Measurements from ENCODE around the gene BPHL.
"Not testable (repeated sequence)": the region's sequence is repeated elsewhere in the genome, so short reads cannot be mapped to it uniquely, and the experiment has no call there.

The BPHL gene

DNA sequence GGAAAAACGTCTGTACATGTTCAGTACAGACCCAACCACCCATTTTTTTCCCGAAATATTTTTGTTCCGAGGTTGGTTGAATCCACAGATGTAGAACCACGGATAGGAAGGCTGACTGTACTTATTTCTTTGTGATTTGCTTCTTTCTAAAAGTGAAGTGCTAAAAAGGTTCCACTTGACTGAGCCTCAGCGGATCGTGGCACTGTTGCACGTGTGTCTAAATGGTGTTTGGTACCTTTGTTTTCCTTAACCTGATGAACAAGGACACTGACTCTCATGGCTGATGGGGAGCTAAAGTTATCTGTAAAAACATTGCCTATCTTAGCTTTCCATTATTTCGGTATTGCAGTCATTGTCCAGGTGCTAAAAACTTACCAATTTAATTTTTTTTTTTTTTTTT, 6.2 kb downstream of the BPHL start:
- no peak for DNase-seq

DNA sequence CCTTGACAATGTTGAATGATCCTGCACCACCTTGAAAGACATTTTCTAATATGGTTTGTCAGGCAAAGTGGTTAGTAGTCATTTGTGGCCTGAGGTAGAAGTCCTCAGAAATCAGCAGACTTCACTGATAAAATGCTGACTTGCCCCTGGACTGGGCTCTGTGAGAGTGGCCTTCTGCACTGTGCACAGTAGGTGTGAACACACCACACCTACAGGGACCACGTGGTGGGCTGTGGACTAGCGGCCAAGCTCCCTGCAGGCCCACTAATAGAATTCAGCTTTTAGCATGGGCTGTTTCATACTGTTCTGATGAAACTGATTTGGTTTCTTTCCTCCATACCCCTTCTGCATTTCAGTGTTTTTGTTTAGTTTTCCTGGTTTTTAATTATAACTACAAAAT, 7.3 kb downstream of the BPHL start:
- DNase-seq = no peak

DNA sequence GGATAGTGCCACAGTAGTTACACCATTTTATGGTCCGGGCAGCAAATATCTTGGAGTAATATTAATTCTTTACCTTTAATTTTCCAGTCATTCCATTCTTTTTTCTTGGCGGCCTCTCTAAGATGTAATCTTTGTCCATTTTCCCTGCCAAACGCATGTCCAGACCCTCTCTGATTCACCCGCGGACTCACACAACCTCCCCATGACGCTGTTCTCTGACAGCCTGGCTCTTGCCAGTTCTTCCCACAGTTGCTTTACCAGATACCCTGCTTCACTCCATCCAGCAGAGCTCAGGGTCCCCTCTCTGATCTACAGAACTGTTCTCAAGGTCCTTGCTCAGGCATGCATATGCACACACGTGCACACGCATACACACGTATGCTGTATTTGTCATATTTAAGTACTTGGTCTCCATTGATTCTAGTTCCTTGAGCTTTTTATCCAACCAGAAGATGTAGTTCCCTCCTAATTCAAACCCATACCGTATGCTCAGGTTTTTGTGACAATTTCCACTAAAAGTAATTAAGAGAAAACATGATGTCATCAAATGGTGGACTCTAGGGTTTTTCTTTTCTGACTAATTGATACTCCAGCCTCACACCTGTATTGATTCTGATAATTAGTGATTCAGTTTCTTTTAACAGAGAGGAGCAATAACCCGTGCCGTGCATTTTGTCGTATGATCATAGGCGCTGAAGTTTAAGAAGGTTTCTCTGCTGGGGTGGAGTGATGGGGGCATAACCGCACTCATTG, 10.0 kb downstream of the BPHL start:
- DNase-seq = no peak

DNA sequence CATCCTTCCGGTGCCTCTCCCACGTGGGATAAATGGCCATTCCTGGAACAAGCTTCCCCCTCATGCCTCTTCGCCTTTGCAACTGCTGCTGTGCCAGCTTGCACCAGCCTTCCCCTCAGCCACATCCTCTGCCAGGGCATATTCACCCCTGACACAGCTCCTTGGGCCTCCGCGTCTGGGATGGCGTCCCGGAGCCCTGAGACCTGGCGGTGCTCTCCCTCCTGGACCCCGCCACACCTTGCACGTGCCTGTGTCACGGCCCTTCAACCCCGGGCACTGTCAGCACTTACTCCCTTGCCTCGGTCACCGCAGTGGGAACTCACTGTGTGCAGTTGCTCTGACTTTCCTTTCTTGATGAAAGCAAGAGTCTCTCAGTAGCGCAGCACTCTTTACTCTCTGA, 13.2 kb downstream of the BPHL start:
- no peak for DNase-seq

DNA sequence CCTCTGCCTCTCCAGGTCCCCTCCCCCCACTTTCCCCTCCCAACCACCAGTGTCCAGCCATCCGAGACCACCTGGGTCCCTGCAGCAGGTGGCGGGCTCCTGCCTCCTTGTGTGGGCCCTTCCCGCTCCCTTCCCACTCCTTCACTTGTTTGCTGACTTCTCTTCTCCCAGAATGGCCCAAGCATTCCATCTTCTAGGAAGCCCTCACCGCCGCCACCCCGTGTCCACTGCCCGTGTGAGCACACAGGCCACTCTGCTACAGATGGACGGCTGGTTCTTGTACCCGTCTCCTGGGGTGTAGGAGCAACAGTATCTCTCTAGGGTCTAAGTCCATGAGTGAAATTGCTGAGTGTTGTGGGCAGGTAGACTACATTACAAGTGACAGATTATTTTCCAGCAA, 15.0 kb downstream of the BPHL start:
- DNase-seq = no peak

DNA sequence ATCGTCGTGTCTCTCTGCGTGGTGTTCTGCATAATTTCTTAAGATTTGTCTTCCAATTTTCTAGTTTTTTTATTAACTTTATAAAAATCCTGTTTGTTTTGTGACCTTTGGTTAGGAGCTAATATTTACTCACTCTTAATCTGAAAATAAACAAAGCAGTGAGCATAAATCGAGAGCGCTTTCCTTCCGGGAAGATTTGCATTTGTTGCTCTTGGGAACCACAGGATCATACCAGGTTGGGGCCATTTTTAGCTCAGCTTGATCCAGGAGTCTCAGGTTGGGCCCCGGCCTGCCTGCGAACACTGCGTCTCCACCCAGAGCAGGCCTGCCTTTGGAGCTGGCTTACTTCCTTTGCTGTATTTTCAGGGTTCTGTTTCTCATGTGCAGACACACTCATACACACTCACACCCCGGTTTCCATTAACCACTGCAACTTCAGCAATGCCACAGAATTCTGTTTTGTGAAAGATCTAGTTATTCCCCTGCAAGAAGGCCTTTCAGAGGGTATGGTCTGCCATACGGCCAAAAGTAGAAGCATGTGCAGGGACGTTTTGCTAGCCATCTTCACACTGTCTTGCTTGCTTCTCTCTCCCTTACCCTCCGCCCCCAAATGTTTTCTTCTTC, 17.3 kb downstream of the BPHL start:
- no peak for DNase-seq

DNA sequence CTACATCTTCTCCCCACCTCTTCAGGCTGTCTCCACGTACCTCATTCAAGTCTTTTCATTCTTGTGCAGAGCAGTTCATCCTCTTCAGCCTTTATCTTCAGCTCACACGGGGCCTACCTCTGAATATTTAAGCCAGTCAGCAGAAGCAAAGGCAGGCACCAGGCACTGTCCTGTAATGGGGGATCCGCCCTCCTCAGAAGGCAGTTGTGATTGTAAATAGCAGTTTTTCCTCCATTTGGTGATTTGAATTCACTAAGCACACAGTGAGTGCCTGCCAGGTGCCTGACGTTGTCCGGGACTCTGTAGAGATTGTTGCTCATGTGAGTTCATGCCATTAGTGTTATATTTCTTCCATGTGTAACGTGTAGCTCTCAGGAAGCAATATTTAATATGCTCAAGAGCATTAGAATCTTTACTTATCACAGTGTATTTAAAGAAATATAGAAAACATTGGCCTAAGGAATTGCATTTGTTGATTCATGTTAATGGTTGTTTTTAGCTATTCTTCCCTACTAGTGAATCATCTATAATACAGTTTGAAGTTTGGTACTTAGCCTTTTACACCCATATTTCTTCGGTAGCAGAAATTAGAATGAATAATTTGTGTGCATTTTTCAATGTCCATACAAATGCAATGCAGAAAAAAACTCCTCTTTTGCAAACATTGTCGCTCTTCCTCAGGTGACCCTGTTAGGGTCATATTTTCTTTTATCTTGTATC, 17.9 kb downstream of the BPHL start:
- DNase-seq = no peak

- no peak for DNase-seq
These were observed 18.7 kb downstream of the BPHL start for GRCh38 chr6:3137057-3137777.

DNA sequence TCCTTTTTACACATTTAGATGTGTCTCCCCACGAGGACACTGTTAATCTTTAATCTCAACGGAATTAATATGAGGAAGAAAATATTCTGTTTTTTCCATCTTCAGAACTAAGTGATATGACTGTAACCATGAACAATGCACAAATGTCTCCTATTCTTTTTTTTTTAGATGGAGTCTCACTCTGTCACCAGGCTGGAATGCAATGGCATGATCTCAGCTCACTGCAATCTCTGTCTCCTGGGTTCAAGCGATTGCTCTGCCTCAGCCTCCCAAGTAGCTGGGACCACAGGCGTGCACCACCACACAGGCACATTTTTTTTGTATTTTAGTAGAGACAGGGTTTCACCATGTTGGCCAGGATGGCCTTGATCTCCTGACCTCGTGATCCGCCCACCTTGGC, 19.4 kb downstream of the BPHL start:
- not testable (repeated sequence) for DNase-seq

- no peak for DNase-seq
These were observed 19.8 kb downstream of the BPHL start for GRCh38 chr6:3138341-3138740.

GRCh38 chr6:3139090-3139903, 20.8 kb downstream of the BPHL start:
- no peak for DNase-seq

DNA sequence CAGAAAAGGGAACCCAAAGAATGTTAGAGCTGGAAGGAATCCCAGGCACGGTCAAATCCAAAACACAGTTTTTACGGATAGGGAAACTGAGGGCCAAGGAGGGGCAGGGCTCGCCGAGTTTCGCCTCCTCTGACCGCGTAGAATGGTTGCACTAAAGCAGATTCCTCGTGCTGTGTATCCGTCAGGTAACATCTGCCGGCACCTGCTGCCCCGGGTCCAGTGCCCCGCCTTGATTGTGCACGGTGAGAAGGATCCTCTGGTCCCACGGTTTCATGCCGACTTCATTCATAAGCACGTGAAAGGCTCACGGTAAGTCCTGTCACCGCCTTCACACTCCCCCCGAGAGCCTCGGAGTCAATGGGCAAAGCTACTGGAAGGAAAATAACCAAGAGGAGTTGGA, 21.7 kb downstream of the BPHL start:
- DNase-seq = no peak

GRCh38 chr6:3142536-3142935, 24.0 kb downstream of the BPHL start:
- no peak for DNase-seq

GRCh38 chr6:3143158-3143557, 24.6 kb downstream of the BPHL start:
- DNase-seq = no peak

- DNase-seq = no peak
These were observed 26.1 kb downstream of the BPHL start for GRCh38 chr6:3144571-3144970.

- DNase-seq = no peak
These were observed 29.6 kb downstream of the BPHL start for GRCh38 chr6:3147914-3148757.

- no peak for DNase-seq
These were observed 33.2 kb downstream of the BPHL start for GRCh38 chr6:3151691-3152090.

- no peak for DNase-seq
These were observed 34.2 kb downstream of the BPHL start for GRCh38 chr6:3152689-3153088.

DNA sequence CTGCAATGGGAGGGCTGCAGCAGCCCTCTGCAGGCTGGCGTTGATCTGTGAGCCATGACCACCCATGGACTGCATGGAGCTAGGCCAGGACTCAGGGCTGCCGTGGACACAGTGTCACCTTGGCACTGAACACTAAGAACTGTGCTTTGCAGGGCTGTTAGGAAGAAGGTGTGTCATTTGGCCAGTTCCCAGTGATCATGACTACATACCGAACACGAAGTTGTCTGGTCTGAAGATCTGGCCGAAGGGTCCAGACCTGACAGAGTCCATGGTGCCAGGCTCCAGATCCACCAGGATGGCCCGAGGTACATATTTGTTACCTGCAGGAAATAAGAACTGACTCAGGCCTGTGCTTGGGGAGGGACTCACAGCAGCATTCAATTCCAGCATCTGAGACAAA, 36.9 kb downstream of the BPHL start:
- DNase-seq = not testable (repeated sequence)

GRCh38 chr6:3156184-3157130, 37.9 kb downstream of the BPHL start:
- DNase-seq = not testable (repeated sequence)

Data from effector CD4-positive, alpha-beta T cell (primary cell).